ENCODE measurements around the gene HDAC8. TPM values are rescaled to one million over a fixed set of nuclear protein-coding genes. Genes with fewer than 3 reads are reported as not detected.

HDAC8 gene
- total and polyA plus RNA-seq, 2 donors from 2014 or later: 32.9 to 38.4 TPM

- FAIRE-seq (no peak), DNase-seq (no peak)
- Histone ChIP-seq H3K36me3 (ENCODE audit: control insufficient read depth in 2 of 3, insufficient read depth in 3 of 3, low read length in 3 of 3) (no peaks in the 10 kb centered on the region), H3K9ac (ENCODE audit: low read length in 3 of 3) (no peak overlapping the region), H3K27ac (ENCODE audit: low read depth in 2 of 2, low read length in 2 of 2) (no peak overlapping the region), H3K27me3 (ENCODE audit: control insufficient read depth, insufficient read depth, low read length) (peaks cover 7% of the 10 kb centered on the region), H3K4me3 (ENCODE audit: low read length in 3 of 3) (no peak overlapping the region), H3K4me1 (ENCODE audit: control insufficient read depth in 2 of 3, insufficient read depth in 2 of 3, low read depth in 1 of 3, low read length in 3 of 3) (no peaks in the 10 kb centered on the region), H3K9me3 (ENCODE audit: control insufficient read depth in 2 of 3, insufficient read depth in 1 of 3, low read length in 3 of 3) (no peaks in the 10 kb centered on the region)
- intact Hi-C loops (cut with DNase I): no loop called here
- no peak for TF ChIP-seq CTCF (IDR thresholded peaks at IDR 0.05; ENCODE audit: borderline replicate concordance, extremely low read depth, insufficient read depth)
These were observed 178.7 kb downstream of the HDAC8 start for GRCh38 chrX:72393836-72394517.

- H3K9me3 ChIP-seq (ENCODE audit: control insufficient read depth in 2 of 3, insufficient read depth in 1 of 3, low read length in 3 of 3): no peaks in the 10 kb centered on the region
- no peak overlapping the region for H3K27ac ChIP-seq (ENCODE audit: low read depth in 2 of 2, low read length in 2 of 2)
- H3K4me1 ChIP-seq (ENCODE audit: control insufficient read depth in 2 of 3, insufficient read depth in 2 of 3, low read depth in 1 of 3, low read length in 3 of 3): no peaks in the 10 kb centered on the region
- H3K9ac ChIP-seq (ENCODE audit: low read length in 3 of 3): no peak overlapping the region
- FAIRE-seq: no peak
- no peaks in the 10 kb centered on the region for H3K36me3 ChIP-seq (ENCODE audit: control insufficient read depth in 2 of 3, insufficient read depth in 3 of 3, low read length in 3 of 3)
- no peak for TF ChIP-seq CTCF (IDR thresholded peaks at IDR 0.05; ENCODE audit: borderline replicate concordance, extremely low read depth, insufficient read depth)
- peaks cover 7% of the 10 kb centered on the region for H3K27me3 ChIP-seq (ENCODE audit: control insufficient read depth, insufficient read depth, low read length)
- DNase-seq: peak in 2 of 5 donors; percentile 32 to 49
- no peak overlapping the region for H3K4me3 ChIP-seq (ENCODE audit: low read length in 3 of 3)
- intact Hi-C loops (cut with DNase I): no loop called here
These were observed 179.5 kb downstream of the HDAC8 start for GRCh38 chrX:72392816-72393800.

GRCh38 chrX:72392042-72392441 lies 180.6 kb downstream of the HDAC8 start:
- no peak for TF ChIP-seq CTCF (IDR thresholded peaks at IDR 0.05; ENCODE audit: borderline replicate concordance, extremely low read depth, insufficient read depth)
- no peak for FAIRE-seq
- Histone ChIP-seq H3K27me3 (ENCODE audit: control insufficient read depth, insufficient read depth, low read length) (peaks cover 7% of the 10 kb centered on the region), H3K9ac (ENCODE audit: low read length in 3 of 3) (no peak overlapping the region), H3K9me3 (ENCODE audit: control insufficient read depth in 2 of 3, insufficient read depth in 1 of 3, low read length in 3 of 3) (no peaks in the 10 kb centered on the region), H3K4me3 (ENCODE audit: low read length in 3 of 3) (no peak overlapping the region), H3K36me3 (ENCODE audit: control insufficient read depth in 2 of 3, insufficient read depth in 3 of 3, low read length in 3 of 3) (no peaks in the 10 kb centered on the region), H3K4me1 (ENCODE audit: control insufficient read depth in 2 of 3, insufficient read depth in 2 of 3, low read depth in 1 of 3, low read length in 3 of 3) (no peaks in the 10 kb centered on the region), H3K27ac (ENCODE audit: low read depth in 2 of 2, low read length in 2 of 2) (no peak overlapping the region)
- intact Hi-C loops (cut with DNase I): no loop called here
- no peak for DNase-seq
